Panc1 (cell line): ENCODE data around the gene TFDP2. TPM values are rescaled to one million over a fixed set of nuclear protein-coding genes. Genes with fewer than 3 reads are reported as not detected.

Experiments
- ATAC-seq: fragments of 200-7000 bp; cut with Tn5 transposase; 2 replicates; pipeline ENCODE4 v1.9.1; 2020; ENCODE audit warnings: mild to moderate bottlenecking, moderate library complexity
- BruUV-seq: library from RNA; stranded (reverse); fragments of 400-500 nt; replicated peaks from 2 replicates; lab custom pipeline; 2021; lab: Mats Ljungman, UMichigan
- CTCF ChIA-PET: fragments of 300-600 bp; sonication (Branson Sonifier 250); formaldehyde crosslinking; loops from one replicate; lab custom pipeline; 2022; ENCODE audit warnings: antibody characterized with exemption; lab: Charles Lee
- POLR2A ChIA-PET: fragments of 300-600 bp; sonication (Branson Sonifier 250); formaldehyde crosslinking; loops from one replicate; lab custom pipeline; 2022; ENCODE audit warnings: antibody characterized with exemption; lab: Charles Lee
- DNase-seq: peaks from one replicate; pipeline ENCODE4 v3.0.0-alpha.2; 2010; ENCODE audit warnings: low read depth, low spot score
- H3K27ac ChIP-seq: 2 replicates; pipeline ENCODE4 v1.5.1; 2011; ENCODE audit warnings: mild to moderate bottlenecking, low read length, inconsistent platforms
- H3K27me3 ChIP-seq: fragments of 200-500 bp; sonication (Bioruptor generic); 2 replicates; pipeline ENCODE4 v1.6.0; 2014; ENCODE audit warnings: low read length, inconsistent platforms; ENCODE audit not compliant: control insufficient read depth, insufficient read depth
- H3K36me3 ChIP-seq: fragments of 200-500 bp; sonication (Bioruptor generic); 2 replicates; pipeline ENCODE4 v1.5.1; 2014; ENCODE audit warnings: inconsistent platforms, mild to moderate bottlenecking, low read length, moderate library complexity; ENCODE audit not compliant: control insufficient read depth, insufficient read depth
- H3K4me1 ChIP-seq: 2 replicates; pipeline ENCODE4 v1.5.1; 2011; ENCODE audit warnings: inconsistent platforms, mild to moderate bottlenecking, low read length, moderate library complexity; ENCODE audit not compliant: control insufficient read depth, insufficient read depth
- H3K4me3 ChIP-seq, 2 experiments: 2 replicates each; pipeline ENCODE4 v1.5.1; 2011 to 2012; ENCODE audit warnings: low read depth in 2 of 2, low read length in 2 of 2, mild to moderate bottlenecking in 2 of 2, inconsistent platforms in 1 of 2, moderate library complexity in 1 of 2
- H3K9me3 ChIP-seq: fragments of 200-500 bp; sonication (Bioruptor generic); 2 replicates; pipeline ENCODE4 v1.5.1; 2014; ENCODE audit warnings: low read depth, mild to moderate bottlenecking, inconsistent platforms, low read length, moderate library complexity; ENCODE audit not compliant: control insufficient read depth, insufficient read depth
- CTCF ChIP-seq: fragments of 450-650 bp; IDR thresholded peaks from 2 replicates; pipeline ENCODE4 v1.5.1; 2017; ENCODE audit warnings: mild to moderate bottlenecking
- POLR2AphosphoS5 ChIP-seq: IDR thresholded peaks from 2 replicates; pipeline ENCODE4 v1.6.1; 2012; ENCODE audit warnings: mild to moderate bottlenecking, low read depth, low read length, moderate library complexity
- REST ChIP-seq, 2 experiments: IDR thresholded peaks; 2 replicates each; pipeline ENCODE4 v1.6.1; 2011 to 2012; ENCODE audit warnings: low read depth in 2 of 2, control low read depth in 1 of 2, low read length in 1 of 2, mild to moderate bottlenecking in 1 of 2, moderate library complexity in 1 of 2; ENCODE audit not compliant: insufficient read depth in 1 of 2
- SIN3A ChIP-seq: IDR thresholded peaks from 2 replicates; pipeline ENCODE4 v1.6.1; 2012; ENCODE audit warnings: low read depth, mild to moderate bottlenecking, low read length, moderate library complexity, borderline replicate concordance; ENCODE audit not compliant: insufficient read depth
- TCF7L2 ChIP-seq: IDR thresholded peaks from 2 replicates; pipeline ENCODE4 v1.6.1; 2011; ENCODE audit warnings: mild to moderate bottlenecking, low read depth, low read length, inconsistent platforms
- in situ Hi-C: cut with HindIII; loops from 2 replicates; pipeline ENCODE4 v1.10.0; 2016; ENCODE audit warnings: low sequenced_read_pairs, low pct_unique_long_range_greater_than_20kb
- intact Hi-C: fragments of 100-400 bp; cut with micrococcal nuclease; formaldehyde crosslinking; loops from one replicate; pipeline ENCODE4 v1.10.0; 2022; ENCODE audit not compliant: unreplicated experiment
- total RNA-seq: library from RNA; stranded (reverse); gene quantifications from one replicate; pipeline ENCODE4 v1.2.1, GENCODE V29; 2021; ENCODE audit not compliant: unreplicated experiment

TFDP2 gene
- total RNA-seq, 1 experiment from 2014 or later = 66.3 TPM

- ATAC-seq (no peak), DNase-seq (no peak)
- intact Hi-C loops = no loop called here
- Histone ChIP-seq H3K9me3 (no peaks in the 10 kb centered on the region), H3K27me3 (no peaks in the 10 kb centered on the region), H3K4me3 (no peak overlapping the region), H3K36me3 (no peaks in the 10 kb centered on the region), H3K27ac (no peak overlapping the region), H3K4me1 (no peaks in the 10 kb centered on the region)
- ChIA-PET POLR2A (no interaction called here), CTCF (no interaction called here)
- no TSS peak for BruUV-seq
- TF ChIP-seq REST (IDR thresholded peaks at IDR 0.05; ENCODE audit: insufficient read depth in 1 of 2, low read depth in 2 of 2, low read length in 1 of 2) = no peak
- TF ChIP-seq SIN3A = no peak
- TF ChIP-seq POLR2AphosphoS5 = no peak
- no peak for TF ChIP-seq CTCF
- TF ChIP-seq TCF7L2 = no peak
- in situ Hi-C loops = no loop called here
These were observed 92.0 kb downstream of the TFDP2 start for GRCh38 chr3:142057331-142057725.

GRCh38 chr3:142056656-142057330 is 92.6 kb downstream of the TFDP2 start:
- no peaks in the 10 kb centered on the region for H3K36me3 ChIP-seq
- no peaks in the 10 kb centered on the region for H3K9me3 ChIP-seq
- no peak for DNase-seq
- no peak for ATAC-seq
- no peaks in the 10 kb centered on the region for H3K27me3 ChIP-seq
- no peak overlapping the region for H3K27ac ChIP-seq
- ChIA-PET CTCF (no interaction called here), POLR2A (no interaction called here)
- TF ChIP-seq REST (IDR thresholded peaks at IDR 0.05; ENCODE audit: insufficient read depth in 1 of 2, low read depth in 2 of 2, low read length in 1 of 2) = no peak
- TF ChIP-seq POLR2AphosphoS5 = no peak
- TF ChIP-seq TCF7L2 = no peak
- TF ChIP-seq CTCF = no peak
- no peak for TF ChIP-seq SIN3A
- H3K4me1 ChIP-seq = no peaks in the 10 kb centered on the region
- BruUV-seq = no TSS peak
- intact Hi-C loops (no loop called here), in situ Hi-C loops (no loop called here)
- no peak overlapping the region for H3K4me3 ChIP-seq
